ENCODE results near the gene TRMT1L.

Gene TRMT1L

DNA sequence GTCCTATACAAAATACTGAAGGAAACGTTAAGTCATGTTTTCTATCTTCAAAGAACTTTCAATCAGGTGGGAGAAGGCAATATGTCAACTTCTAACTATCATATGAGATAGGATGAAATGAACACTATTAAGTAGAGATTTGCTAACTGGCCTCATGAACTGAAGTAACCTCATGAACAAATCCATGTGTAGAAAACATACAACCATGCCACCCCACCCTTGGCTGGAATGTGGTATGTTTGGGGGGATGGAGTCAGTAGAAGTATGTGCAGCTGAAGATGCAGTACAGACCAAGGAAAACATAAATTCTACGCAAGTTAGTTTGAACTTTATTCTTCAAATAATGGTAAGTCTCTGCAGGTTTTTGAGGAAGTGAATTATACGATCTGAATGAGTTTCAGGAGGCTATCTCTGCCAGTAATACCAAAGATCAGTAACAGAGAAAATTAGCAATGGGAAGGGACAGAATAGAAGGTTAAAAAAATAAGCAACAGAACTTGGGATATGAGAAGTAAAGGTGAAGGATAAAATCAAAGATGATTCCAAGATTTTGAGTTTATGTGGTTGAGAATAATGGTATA, 4.5 kb downstream of the TRMT1L start:
- H3K4me3 ChIP-seq (ENCODE audit: low read length), result no peak overlapping the region
- no peak for TF ChIP-seq ZNF274 (IDR thresholded peaks at IDR 0.05; ENCODE audit: low read depth, low read length)

DNA sequence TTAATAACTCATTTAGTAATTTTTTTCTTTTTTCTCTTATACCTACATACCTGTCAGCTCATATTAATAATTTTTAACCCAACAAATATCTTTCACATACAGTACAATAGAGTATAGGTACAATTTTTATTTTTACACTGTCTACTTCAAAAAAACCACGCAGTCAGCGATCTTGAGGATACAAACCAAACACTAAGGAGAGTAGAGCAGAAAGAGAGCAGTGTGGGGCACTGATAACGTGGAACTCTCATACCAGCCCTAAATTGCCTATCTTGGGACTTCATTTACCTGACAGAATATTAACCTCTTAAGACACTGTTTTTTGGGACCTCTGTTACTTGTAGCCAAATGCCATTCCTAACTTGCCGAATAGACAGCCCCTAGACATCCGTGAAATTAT, 5.5 kb downstream of the TRMT1L start:
- H3K4me3 ChIP-seq (ENCODE audit: low read length), result no peak overlapping the region

DNA sequence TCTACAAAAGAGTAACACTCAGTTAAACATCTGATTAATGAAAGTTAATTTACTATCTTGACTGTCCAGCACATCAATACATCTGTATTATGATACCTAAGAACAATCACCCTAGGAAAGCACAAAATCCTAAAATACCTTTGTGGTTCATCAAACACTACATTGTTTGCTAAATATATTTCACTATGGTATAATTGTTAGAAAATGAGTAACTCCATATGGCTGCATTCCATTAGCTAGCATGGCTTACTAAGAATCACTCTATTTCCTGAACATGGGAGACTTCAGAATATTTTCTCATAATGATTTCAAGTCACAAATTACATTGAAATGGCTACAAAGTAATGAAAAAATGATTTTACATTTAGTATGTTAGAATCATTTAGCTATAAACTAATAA, 12.5 kb downstream of the TRMT1L start:
- H3K4me3 ChIP-seq (ENCODE audit: low read length), result no peak overlapping the region
- no peak for TF ChIP-seq ZNF274 (IDR thresholded peaks at IDR 0.05; ENCODE audit: low read depth, low read length)

More for the DNA sequence above, 5.5 kb downstream of the TRMT1L start:
- TF ChIP-seq ZNF274 (IDR thresholded peaks at IDR 0.05; ENCODE audit: low read depth, low read length), result no peak

DNA sequence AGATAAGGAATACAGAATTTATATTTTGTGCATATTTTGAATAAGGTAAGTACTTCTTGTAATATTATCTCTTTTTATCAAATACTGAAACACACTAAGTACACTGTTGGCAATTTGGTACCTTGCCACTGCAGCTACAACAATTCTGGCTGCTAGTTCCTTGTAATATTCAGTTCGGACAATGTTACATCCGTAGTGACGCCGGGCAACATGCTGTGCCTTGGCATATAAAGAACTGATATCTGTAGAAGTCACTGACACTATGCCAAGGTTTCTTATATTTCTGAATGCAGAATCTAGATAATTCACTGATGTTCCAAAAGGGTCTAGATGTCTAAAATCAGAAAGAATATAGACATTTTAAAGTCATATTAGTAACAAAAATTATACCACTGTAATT, 17.5 kb downstream of the TRMT1L start:
- TF ChIP-seq ZNF274 (IDR thresholded peaks at IDR 0.05; ENCODE audit: low read depth, low read length), result no peak

DNA sequence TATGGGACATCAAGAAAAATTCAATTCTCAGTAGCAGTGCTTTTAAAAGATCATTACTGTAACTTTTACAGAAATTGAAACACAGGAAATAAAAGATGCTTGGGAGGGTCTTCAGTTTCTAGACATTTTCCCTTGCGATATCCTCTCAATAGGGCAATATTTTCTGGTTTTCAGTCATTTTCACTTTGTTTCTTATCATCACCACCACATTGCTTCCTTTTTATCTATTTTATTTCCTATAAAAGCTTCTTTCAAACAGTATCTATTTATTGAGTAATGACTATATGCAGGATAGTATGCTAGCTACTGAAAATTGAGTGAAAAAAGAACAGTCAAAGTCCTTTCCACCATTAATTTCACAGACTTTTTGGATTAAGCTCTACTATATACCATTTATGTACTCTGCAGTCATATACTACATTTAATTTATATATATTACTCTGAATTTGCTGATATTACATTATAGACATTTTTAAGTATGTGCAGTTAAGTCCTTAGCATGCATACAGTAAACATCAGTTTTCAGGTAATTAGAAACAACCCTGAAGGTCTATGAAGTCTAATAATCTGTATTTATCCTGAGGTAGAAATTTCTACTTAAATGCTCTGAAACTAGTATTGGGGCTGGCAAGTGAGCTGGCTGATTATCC, 18.7 kb downstream of the TRMT1L start:
- no peak overlapping the region for H3K4me3 ChIP-seq (ENCODE audit: low read length)
- no peak for TF ChIP-seq ZNF274 (IDR thresholded peaks at IDR 0.05; ENCODE audit: low read depth, low read length)

More for the DNA sequence above, 17.5 kb downstream of the TRMT1L start:
- no peak overlapping the region for H3K4me3 ChIP-seq (ENCODE audit: low read length)

DNA sequence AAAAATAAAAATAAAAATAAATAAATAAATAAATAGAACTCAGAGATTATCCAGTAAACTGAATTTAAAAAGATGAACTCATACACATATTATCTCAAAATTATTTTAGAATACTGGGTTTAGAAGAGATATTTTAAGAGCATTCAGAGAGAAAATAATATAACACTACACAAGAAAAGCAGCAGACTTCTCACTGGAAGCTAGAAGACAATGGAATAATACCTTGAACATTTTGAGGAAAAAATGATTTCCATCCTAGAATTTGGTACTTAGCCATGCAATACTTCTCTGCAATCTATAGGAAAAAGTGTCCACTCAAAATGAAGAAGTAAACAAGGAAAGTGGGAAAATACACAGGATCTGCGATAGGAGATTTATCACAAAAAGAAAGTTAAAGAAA, 24.2 kb downstream of the TRMT1L start:
- no peak for TF ChIP-seq ZNF274 (IDR thresholded peaks at IDR 0.05; ENCODE audit: low read depth, low read length)
- H3K4me3 ChIP-seq (ENCODE audit: low read length), result no peak overlapping the region

DNA sequence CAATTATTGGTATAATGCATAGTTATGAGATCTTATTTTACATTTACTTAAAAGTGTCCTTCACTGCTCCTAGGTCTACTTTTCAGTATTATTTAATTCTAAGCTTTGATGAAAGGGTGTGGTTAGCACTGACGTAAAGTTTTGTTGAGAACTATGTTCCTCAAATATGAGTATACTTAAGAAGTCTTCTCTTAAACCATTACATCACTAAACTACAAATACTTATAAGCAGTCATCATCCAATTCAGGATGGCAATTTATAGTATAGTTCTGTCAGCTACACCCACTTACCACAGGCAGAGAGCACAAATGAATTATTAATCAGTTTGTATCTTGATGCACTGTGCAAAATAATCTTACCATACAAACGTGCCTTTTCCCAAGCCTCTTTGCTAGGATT, 27.0 kb downstream of the TRMT1L start:
- no peak overlapping the region for H3K4me3 ChIP-seq (ENCODE audit: low read length)
- TF ChIP-seq ZNF274 (IDR thresholded peaks at IDR 0.05; ENCODE audit: low read depth, low read length), result no peak

DNA sequence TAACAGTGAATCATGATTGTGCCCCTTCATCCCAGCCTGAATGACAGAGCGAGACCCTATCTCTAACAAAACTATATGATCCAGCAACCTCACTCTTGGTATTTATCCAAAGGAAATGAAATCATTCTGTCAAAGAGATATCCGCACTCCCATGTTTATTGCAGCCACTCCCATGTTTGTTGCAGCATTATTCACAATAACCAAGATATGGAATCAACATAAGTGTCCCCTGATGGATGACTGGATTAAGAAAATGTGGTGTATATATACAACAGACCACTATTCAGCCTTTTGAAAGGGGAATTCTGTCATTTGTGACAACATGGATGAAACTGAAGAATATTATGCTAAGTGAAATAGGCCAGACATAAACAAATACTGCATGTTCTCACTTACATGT, 44.4 kb downstream of the TRMT1L start:
- TF ChIP-seq ZNF274 (IDR thresholded peaks at IDR 0.05; ENCODE audit: low read depth, low read length), result no peak
- no peak overlapping the region for H3K4me3 ChIP-seq (ENCODE audit: low read length)

DNA sequence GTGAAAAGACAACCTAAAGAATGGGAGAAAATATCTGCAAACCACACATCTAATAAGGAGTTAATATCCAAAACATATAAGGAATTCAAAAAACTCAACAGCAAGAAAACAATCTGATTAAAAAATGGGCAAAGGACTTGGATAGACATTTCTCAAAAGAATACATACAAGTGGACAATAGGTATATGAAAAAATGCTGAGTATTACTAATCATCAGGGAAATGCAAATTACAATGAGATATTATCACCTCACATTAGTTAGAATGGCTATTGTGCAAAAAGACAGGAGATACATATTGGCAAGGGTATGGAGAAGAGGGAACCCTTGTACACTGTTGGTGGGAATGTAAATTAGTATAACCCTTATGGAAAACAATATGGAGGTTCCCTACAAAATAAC, 44.9 kb downstream of the TRMT1L start:
- no peak for TF ChIP-seq ZNF274 (IDR thresholded peaks at IDR 0.05; ENCODE audit: low read depth, low read length)
- H3K4me3 ChIP-seq (ENCODE audit: low read length), result no peak overlapping the region

DNA sequence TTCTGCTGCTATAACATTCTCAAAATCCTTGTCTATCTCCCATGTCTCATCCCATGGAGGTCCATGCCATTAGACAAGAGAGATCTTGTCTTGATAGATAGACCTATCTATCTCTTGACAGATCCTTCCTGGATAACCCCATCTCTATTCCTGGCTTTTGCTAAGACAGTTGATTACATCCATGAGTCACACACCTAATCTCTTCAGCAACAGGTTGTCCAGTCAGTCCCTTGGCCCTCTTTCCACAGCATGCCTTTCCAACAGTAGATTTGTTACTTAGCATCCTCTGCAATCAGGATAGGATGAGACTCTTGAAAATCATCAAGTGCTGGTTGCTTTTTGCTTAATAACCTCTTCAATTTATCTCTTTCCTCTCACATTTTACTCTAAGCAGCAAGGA, 46.6 kb downstream of the TRMT1L start:
- TF ChIP-seq ZNF274 (IDR thresholded peaks at IDR 0.05; ENCODE audit: low read depth, low read length), result no peak
- no peak overlapping the region for H3K4me3 ChIP-seq (ENCODE audit: low read length)

DNA sequence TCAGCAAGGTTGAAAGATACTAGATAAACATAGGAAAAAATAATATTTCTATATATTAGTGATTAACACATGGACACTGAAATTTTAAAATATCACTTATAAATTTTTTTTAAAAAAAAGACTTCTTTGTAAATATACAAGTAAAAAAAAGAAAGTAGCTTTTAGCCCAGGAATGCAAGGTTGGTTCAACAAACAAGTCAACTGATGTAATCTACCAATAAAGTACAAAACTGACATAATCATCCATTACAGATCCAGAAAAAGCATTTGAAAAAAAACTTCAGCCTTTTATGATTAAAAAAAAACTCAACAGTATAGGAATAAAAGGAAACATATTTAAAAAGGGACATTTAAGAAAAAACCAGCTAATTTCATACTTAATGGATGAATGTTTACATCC, 48.4 kb downstream of the TRMT1L start:
- no peak for TF ChIP-seq ZNF274 (IDR thresholded peaks at IDR 0.05; ENCODE audit: low read depth, low read length)
- H3K4me3 ChIP-seq (ENCODE audit: low read length), result no peak overlapping the region

DNA sequence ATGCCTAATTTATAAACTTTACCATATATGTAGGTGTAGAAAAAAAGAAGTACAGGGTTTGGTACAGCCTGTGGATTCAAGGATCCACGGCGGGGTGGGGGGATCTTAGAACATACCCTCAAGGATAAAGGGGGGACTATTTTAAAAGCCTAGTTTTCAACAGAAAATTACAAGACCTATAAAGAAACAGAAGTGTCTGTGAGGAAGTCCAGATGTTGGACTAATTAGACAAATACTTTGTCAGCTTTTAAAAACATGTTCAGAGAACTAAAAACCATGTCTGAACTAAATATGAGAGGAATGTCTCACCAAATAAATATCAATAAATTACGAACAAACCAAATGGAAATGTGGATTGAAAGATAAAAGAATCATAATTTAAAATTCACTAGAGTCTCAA, 51.6 kb downstream of the TRMT1L start:
- no peak overlapping the region for H3K4me3 ChIP-seq (ENCODE audit: low read length)
- TF ChIP-seq ZNF274 (IDR thresholded peaks at IDR 0.05; ENCODE audit: low read depth, low read length), result no peak

DNA sequence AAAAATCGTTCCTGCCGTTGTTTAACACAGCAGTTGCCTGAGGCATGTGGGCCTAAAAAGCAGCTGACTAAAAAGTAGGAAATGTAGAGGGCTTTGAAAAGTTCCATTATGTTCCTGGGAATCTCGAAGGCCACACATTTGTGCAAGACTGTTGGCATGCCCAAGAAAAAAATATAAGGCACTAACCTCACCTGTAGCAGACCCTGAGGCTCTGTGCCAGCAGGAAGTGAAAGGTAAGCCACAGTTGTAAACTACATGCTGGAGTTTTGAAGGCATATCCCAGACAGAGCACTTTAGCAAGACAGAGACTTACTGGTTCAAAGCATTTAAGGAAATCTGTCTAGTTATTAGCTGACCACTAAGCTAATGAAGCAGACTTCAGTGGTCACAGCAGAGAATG, 52.7 kb downstream of the TRMT1L start:
- no peak overlapping the region for H3K4me3 ChIP-seq (ENCODE audit: low read length)
- TF ChIP-seq ZNF274 (IDR thresholded peaks at IDR 0.05; ENCODE audit: low read depth, low read length), result no peak

DNA sequence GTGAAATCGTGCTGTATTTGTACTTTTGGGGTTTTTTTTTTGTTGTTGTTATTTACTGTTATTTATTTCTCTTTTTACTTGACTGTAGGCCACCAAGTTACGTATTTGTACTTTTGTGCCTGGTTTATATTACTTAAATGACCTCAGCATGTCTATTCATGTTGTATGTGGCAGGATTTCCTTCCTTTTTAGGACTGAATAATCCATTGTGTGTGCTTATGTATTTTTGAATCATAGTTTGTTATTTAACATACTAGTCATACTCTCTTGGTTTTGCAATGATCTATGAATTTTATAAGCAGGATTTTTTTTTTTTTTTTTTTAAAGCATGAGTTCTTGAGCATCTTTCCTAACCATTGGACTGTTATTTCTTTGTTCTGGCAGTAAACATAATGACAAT, 60.2 kb downstream of the TRMT1L start:
- H3K4me3 ChIP-seq (ENCODE audit: low read length), result no peak overlapping the region
- no peak for TF ChIP-seq ZNF274 (IDR thresholded peaks at IDR 0.05; ENCODE audit: low read depth, low read length)

DNA sequence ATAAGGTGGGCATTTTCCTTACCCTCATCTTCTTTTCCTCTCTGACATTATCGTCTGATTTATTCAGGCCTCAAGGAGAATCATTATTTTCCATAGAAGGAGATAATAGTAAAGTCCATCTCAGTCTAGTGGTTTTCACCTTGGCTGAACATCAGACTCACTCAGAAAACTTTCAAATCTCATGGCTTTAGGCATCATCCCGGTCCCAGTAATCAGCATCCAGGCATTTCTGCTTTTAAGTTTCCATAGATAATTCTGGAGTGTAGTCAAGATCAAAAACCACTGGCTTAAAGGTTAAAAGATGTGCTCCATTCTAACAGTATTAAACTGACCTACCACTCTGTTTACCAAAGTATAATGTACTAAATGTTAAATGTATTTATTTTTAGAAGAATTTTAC, 62.0 kb downstream of the TRMT1L start:
- TF ChIP-seq ZNF274 (IDR thresholded peaks at IDR 0.05; ENCODE audit: low read depth, low read length), result no peak
- H3K4me3 ChIP-seq (ENCODE audit: low read length), result no peak overlapping the region

DNA sequence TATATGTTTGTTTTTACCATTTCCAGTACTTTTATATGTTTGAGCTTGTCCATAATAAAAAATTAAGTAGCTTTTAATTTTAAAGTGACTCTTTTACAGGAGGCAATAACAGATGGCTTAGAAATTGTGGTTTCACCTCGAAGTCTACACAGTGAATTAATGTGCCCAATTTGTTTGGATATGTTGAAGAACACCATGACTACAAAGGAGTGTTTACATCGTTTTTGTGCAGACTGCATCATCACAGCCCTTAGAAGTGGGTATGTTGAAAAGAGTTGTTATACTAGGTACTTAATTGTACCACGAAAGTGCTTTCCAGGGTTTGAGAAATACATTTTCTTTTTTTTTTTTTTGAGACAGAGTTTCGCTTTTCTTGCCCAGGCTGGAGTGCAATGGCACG, 65.3 kb downstream of the TRMT1L start:
- H3K4me3 ChIP-seq (ENCODE audit: low read length), result no peak overlapping the region
- TF ChIP-seq ZNF274 (IDR thresholded peaks at IDR 0.05; ENCODE audit: low read depth, low read length), result no peak
